ENCODE results near the gene HACD2.
"Not testable (repeated sequence)": the region's sequence is repeated elsewhere in the genome, so short reads cannot be mapped to it uniquely, and the experiment has no call there.

Gene HACD2

DNA sequence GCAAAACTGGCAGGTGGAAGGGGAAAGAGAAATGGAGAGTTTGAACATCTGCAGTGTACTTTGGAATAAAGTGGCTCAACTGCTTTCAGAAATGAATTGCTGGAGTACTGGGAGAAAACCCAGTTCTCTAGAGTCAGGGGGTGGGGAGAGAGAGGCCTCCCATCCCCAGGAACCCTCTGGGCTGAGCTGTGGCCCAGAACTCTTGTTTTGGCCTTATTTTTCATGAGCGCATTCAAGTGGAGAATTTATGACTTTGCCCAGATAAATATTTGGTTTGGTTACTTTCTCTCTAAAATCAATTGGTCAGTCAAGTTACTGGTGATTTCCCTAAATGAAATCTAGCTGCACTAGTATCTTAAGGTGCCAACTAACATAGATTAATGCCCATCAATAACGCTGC, 28.7 kb upstream of the HACD2 start:
- in situ Hi-C loops (cut with HindIII; ENCODE audit: low sequenced_read_pairs): loop anchor here (10.0 kb wide), 1 partner anchor 101 kb away; no protein-coding TSS in a partner anchor

GRCh38 chr3:123611674-123612073, 26.8 kb upstream of the HACD2 start:
- in situ Hi-C loops (cut with HindIII; ENCODE audit: low sequenced_read_pairs): loop anchor here (10.0 kb wide), 1 partner anchor 103 kb away; no protein-coding TSS in a partner anchor

DNA sequence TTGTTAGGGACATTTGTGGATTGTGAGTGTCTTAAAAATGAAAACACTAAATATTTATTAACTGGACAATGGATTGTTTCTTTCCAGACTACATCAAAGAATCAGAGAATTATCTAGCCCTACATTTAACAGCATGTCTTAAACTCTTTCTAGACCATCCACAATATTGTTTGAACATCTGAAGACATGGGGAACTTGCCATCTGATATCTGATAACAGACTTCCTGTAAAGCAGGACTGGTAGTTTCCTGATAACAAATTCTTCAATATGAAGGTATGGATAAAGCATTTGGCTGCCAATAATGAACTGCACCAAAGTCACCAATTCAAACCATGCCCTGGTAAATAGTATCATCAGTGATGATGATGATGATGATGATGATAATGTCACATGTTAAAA, 26.2 kb upstream of the HACD2 start:
- in situ Hi-C loops (cut with HindIII; ENCODE audit: low sequenced_read_pairs): loop anchor here (10.0 kb wide), 1 partner anchor 104 kb away; no protein-coding TSS in a partner anchor

GRCh38 chr3:123610331-123610730, 25.5 kb upstream of the HACD2 start:
- in situ Hi-C loops (cut with HindIII; ENCODE audit: low sequenced_read_pairs): loop anchor here (10.0 kb wide), 1 partner anchor 104 kb away; no protein-coding TSS in a partner anchor

DNA sequence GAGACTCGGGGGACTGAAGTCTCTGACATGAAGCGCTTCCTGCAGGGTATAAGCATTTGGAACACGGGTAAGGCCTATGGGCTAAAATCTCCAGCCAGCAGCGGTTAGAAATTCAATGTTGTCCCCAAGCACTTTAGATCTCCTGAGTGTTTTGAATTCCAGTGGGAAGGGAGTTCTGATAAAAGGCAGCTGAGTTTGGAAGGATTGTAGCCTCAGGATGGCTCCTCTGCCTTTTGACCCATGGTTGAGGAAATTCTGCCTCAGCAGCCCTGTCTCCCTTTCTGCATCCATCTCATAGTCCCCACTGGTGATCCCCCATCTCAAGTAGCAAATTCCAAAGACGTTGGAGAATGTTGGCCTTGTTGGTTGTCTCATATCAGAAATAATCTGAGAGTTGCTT, 24.2 kb upstream of the HACD2 start:
- in situ Hi-C loops (cut with HindIII; ENCODE audit: low sequenced_read_pairs): no loop called here

DNA sequence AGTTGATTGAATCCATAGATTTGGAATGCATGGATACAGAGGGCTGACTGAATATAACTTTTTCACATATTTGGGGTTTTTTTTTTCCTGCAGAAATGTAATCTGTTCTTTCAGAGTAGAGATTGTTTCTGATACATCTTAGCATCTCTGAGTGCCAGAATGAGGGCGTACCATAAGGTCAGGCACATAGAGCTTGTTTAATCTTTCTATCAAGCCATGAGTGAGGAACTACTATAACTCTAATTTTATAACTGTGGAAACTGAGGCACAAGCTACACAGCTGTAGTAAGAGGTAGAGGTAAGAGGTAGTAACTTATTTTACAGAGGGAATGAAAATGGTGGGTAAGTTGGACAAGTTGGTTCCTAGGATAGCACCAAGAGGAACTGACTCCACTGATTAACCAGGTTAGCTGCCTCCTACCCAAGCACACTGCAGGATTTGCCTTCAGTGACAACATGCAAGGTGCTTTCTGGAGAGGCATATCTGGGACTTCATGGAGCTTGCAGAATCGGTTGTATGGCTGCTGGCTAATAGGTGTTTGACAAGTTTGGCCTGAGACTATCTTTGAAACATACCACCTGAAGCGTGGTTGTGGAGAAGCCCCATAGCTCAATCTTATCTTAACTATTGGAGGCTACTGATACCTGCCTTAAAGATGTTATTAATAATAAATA, 23.5 kb upstream of the HACD2 start:
- in situ Hi-C loops (cut with HindIII; ENCODE audit: low sequenced_read_pairs): no loop called here

GRCh38 chr3:123606527-123606926, 21.7 kb upstream of the HACD2 start:
- in situ Hi-C loops (cut with HindIII; ENCODE audit: low sequenced_read_pairs): no loop called here

DNA sequence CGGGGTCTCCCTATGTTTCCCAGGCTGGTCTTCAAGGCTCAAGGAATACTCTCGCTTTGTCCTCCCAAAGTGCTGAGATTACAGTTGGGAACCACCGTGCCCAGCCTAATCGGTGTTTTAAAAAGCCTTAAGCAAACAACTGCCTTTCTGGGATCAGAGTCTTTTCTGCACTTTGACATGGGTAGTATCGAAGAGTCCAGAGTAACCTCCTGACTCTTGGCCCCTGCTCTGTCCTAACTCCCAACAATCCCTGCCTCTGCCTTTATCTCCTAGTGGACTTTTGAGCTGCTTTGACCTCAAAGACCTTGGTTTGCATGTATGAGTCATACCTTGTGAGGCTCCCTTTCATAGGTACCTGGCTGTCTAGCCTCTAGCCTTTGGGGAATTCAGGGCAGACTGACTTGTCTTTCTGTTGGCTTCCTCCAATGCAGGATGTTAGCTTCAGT, 21.0 kb upstream of the HACD2 start:
- in situ Hi-C loops (cut with HindIII; ENCODE audit: low sequenced_read_pairs): no loop called here

DNA sequence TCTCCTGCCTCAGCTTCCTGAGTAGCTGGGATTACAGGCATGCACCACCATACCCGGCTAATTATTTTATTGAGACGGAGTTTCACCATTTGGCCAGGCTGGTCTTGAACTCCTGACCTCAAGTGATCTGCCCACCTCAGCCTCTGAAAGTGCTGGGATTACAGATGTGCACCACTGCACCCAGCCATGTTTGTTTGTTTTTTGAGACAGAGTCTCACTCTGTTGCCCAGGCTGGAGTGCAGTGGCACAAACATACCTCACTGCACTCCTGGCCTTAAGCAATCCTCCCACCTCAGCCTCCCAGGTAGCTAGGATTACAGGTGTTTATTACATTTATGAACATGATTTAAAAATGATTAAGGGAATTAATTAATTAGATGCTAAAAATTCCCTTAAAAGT, 18.3 kb upstream of the HACD2 start:
- in situ Hi-C loops (cut with HindIII; ENCODE audit: low sequenced_read_pairs): not testable (repeated sequence)

GRCh38 chr3:123602325-123602724, 17.5 kb upstream of the HACD2 start:
- in situ Hi-C loops (cut with HindIII; ENCODE audit: low sequenced_read_pairs): no loop called here

GRCh38 chr3:123600863-123601262, 16.0 kb upstream of the HACD2 start:
- in situ Hi-C loops (cut with HindIII; ENCODE audit: low sequenced_read_pairs): not testable (repeated sequence)

GRCh38 chr3:123597561-123597960, 12.7 kb upstream of the HACD2 start:
- in situ Hi-C loops (cut with HindIII; ENCODE audit: low sequenced_read_pairs): no loop called here

DNA sequence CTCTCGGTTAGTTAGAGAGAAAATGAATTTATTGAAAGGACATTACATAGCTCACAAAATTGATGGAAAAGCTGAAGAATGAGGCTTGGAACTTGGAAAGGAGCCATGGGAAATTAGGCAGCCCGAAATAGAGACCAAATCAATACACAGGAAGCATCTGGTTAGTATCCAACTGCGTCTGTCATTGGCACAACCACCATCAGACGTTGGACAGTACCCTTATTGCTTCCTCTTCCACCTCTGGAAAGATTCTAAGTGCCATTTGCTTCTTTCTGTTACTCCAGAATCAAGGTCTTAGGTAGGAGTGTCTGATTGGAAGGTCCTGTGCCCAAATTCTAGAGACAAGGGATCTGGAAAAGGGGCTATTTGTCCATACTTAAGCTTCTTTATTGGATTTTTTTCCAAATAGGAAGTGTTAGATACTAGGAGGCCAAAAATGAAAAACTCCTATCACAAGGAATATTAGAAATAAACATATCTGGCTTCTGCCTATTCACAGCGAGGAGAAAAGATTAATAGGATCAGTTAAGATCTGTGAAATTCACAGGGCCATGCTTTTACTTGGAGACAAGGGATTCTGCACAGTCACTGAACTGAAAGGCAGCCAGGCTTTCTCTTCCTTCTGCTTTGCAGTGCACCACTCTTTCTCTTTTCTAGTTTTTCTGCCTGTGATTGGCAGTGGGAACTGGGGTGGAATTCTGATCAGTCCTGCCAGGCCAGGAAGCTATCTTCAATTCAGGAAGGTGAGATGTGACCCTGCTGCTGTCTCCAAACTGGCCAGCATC, 10.7 kb upstream of the HACD2 start:
- in situ Hi-C loops (cut with HindIII; ENCODE audit: low sequenced_read_pairs): no loop called here

- in situ Hi-C loops (cut with HindIII; ENCODE audit: low sequenced_read_pairs): no loop called here
Observed at GRCh38 chr3:123593381-123593780, 8.5 kb upstream of the HACD2 start.

DNA sequence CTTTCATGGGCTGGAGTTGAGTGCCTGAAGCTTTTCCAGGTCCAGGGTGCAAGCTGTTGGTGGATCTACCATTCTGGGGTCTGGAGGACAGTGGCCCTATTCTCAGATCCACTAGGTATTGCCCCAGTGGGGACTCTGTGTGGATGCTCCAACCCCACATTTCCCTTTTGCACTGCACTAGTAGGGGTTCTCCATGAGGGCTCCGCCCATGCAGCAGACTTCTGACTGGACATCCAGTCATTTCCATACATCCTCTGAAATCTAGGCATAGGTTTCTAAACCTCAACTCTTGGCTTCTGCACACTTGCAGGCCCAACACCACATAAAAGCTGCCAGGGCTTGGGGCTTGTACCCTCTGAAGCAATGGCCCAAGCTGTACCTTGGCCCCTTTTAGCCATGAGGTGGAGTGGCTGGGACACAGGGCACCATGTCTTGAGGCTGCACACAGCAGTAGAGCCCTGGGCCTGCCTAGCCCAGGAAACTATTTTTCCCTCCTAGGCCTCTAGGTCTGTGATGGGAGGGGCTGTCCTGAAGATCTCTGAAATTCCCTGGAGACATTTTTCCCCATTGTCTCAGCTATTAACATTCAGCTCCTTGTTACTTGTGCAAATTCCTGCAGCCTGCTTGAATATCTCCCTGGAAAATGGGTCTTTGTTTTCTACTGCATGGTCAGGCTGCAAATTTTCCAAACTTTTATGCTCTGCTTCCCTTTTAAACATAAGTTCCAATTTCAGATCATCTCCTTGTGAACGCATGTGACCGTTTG, 6.0 kb upstream of the HACD2 start:
- in situ Hi-C loops (cut with HindIII; ENCODE audit: low sequenced_read_pairs): no loop called here

DNA sequence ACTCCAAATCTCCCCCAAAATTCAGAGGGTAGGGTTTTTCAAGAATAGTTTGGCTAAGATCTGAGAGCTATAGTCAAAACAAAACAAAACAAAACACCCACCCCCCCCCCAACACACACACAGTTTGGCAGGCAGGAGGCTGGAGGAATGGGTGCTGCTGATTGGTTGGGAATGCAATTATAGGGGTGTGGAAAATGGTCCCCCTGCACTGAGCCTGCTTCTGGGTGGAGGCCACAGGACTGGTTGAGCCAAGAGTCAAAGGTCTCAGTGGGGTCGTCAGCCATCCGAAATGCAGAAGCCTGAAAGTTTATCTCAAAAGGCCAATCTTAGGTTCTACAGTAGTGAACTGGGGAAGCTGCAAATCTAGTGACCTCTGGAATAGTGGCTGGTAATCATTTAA, 2.5 kb upstream of the HACD2 start:
- in situ Hi-C loops (cut with HindIII; ENCODE audit: low sequenced_read_pairs): no loop called here

GRCh38 chr3:123586968-123587367, 2.1 kb upstream of the HACD2 start:
- in situ Hi-C loops (cut with HindIII; ENCODE audit: low sequenced_read_pairs): no loop called here

GRCh38 chr3:123586131-123586530, 1.3 kb upstream of the HACD2 start:
- in situ Hi-C loops (cut with HindIII; ENCODE audit: low sequenced_read_pairs): no loop called here

GRCh38 chr3:123584284-123584987, 417 bp downstream of the HACD2 start:
- in situ Hi-C loops (cut with HindIII; ENCODE audit: low sequenced_read_pairs): no loop called here

- in situ Hi-C loops (cut with HindIII; ENCODE audit: low sequenced_read_pairs): no loop called here
Observed at GRCh38 chr3:123583561-123583960, 1.3 kb downstream of the HACD2 start.

- in situ Hi-C loops (cut with HindIII; ENCODE audit: low sequenced_read_pairs): no loop called here
Observed at GRCh38 chr3:123582315-123582714, 2.5 kb downstream of the HACD2 start.

Measured in endothelial cell of hepatic sinusoid (primary cell).